GM12875 (cell line): Measurements from ENCODE around the gene COL2A1.

ENCODE experiments used
- H3K4me3 ChIP-seq: one replicate; pipeline ENCODE4 v1.5.1; 2011; ENCODE audit warnings: low read depth, low read length, control low read depth
- TF ChIP-seq, protein P1 (sequence below): IDR thresholded peaks from 2 replicates; pipeline ENCODE4 v1.5.1; 2011; ENCODE audit warnings: low read depth, mild to moderate bottlenecking, control low read depth, inconsistent platforms, low read length, moderate library complexity, borderline replicate concordance; ENCODE audit not compliant: insufficient read depth

The COL2A1 gene

DNA sequence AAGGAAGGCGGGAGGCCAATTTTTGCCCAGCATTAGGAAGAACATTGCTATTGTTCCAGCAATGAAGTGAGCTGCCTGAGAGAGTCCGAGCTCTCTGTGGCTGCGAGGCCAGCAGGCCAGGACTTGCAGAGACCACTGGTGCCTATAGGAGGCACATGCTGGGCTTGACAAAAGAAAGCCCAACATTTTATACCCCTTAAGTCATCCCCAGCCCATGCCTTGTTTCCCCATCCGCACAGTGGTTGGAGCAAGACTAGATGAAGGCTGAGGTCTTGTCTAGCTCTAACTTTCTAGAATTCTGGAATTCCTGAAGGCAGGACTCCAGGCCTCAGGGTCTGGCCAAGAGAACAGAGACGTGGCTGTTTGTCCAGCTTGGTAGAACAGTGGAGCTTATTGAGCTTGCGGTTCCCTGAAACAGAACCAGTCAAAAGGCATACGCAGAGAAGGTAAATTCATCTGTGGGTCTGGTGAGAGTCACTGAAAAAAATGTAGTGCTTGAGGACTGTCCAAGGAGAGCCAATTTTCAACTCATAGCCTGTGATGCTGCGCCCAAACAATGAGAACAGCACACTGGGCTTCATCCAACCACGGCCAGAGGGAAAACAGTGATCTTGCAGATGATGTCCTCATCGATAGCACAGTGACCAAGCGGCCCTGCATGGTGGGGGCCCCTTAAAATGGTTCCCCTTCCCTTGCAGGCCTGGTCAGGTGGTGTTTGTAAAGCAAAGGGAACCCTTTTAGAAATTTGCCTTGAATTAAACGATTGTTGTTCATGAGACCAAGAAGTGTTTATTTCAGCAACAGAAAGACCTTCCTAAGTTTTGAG, 27.1 kb upstream of the COL2A1 start:
- no peak overlapping the region for H3K4me3 ChIP-seq
- TF ChIP-seq, protein P1, sequence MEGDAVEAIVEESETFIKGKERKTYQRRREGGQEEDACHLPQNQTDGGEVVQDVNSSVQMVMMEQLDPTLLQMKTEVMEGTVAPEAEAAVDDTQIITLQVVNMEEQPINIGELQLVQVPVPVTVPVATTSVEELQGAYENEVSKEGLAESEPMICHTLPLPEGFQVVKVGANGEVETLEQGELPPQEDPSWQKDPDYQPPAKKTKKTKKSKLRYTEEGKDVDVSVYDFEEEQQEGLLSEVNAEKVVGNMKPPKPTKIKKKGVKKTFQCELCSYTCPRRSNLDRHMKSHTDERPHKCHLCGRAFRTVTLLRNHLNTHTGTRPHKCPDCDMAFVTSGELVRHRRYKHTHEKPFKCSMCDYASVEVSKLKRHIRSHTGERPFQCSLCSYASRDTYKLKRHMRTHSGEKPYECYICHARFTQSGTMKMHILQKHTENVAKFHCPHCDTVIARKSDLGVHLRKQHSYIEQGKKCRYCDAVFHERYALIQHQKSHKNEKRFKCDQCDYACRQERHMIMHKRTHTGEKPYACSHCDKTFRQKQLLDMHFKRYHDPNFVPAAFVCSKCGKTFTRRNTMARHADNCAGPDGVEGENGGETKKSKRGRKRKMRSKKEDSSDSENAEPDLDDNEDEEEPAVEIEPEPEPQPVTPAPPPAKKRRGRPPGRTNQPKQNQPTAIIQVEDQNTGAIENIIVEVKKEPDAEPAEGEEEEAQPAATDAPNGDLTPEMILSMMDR = no peak

DNA sequence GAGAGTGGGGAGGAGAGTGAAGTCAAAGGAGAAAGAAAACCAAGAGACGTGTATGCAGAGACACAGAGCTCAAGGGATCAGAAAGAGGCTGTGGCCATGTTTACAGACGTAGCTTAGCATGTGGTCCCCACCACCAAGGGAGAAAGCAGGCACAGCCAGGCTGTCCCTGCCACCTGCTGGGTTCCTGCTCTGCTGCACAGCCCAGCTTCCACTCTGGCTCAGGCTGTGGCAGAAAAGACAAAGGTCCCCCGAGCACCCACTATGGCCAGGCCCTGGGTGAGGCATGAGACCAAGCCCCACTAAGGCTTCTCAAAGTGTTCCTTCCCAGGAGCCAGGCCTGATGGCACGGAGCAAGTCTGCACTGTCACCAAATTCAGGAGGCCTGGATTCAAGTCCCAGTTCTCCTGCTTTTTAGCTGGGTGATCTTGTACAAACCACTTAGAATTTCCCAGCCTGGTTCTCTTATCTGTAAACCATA, 25.9 kb upstream of the COL2A1 start:
- TF ChIP-seq, protein P1 = no peak
- H3K4me3 ChIP-seq = no peak overlapping the region

DNA sequence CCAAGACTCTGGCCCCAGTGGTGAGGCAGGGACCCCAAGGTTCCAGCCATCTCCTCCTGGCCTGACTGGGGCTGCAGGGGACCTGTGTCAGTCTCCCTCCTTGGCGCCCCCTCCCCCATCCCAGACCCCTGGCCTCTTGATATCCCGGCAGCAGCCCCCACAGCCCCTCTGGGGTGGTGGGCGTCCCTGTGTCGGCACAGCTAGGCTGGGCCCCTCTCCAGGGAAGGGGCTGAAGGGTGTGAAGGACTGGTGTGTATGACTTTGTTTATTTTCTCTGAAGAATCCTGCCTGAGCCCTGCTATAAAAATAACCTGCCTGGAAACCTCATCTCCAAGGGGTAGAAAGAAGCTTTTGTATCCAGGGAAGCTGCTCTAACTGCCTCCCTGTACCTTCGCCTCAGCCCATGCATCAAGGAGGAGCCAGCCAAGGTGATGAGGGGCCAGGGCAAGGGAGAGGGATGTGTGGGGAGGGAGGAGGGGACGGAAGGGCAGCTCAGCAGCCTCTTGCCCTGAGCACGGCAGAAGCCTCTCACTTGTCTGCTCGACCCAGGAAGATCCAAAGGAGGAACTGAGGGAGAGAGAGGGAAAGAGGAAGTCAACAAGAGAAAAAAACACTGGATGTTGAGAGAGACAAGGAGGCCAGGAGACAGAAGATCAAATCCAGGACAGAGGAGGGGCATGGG, 25.4 kb upstream of the COL2A1 start:
- TF ChIP-seq, protein P1 = no peak
- no peak overlapping the region for H3K4me3 ChIP-seq

DNA sequence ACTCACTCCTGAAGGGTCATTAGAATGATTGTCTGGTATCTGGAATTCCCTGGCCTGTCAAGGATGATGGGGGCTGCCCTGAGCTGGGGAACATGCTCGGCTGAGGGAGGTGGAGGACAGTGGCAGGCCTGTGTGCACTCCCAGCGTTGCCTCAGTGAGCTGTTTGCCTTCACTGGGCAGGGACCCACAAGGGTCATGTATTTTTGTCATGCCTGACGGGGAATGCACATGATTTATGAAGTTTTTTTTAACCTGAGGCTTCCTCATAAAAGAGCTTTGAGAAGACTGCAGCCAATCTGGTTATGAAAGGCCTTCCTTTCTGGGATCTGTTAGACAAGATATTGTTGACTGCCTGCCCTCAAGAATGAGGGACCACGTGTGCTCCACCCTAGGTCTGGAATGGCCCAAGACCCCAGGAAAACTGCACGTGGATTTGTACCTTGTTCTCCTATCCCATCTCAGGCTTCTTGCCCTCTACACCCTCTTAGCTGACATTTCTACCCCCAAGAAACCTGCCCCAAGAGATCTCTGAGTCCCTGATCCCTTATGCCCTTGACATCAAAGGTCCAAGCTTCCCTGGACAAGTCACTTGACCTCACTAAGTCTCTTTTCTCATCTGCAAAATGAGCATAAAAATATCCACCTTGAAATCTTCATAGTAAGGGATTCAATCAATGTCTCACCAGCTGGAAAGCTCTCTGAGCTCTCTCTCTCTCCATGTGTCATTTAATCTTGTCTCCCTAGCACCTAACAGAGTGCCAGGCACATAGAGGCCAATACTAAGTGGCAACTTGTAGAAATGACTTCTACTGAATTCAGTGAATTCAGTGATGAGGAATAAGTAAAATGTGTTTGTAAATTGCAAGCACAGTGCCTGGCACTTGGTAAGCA, 24.5 kb upstream of the COL2A1 start:
- no peak overlapping the region for H3K4me3 ChIP-seq
- TF ChIP-seq, protein P1 = no peak

DNA sequence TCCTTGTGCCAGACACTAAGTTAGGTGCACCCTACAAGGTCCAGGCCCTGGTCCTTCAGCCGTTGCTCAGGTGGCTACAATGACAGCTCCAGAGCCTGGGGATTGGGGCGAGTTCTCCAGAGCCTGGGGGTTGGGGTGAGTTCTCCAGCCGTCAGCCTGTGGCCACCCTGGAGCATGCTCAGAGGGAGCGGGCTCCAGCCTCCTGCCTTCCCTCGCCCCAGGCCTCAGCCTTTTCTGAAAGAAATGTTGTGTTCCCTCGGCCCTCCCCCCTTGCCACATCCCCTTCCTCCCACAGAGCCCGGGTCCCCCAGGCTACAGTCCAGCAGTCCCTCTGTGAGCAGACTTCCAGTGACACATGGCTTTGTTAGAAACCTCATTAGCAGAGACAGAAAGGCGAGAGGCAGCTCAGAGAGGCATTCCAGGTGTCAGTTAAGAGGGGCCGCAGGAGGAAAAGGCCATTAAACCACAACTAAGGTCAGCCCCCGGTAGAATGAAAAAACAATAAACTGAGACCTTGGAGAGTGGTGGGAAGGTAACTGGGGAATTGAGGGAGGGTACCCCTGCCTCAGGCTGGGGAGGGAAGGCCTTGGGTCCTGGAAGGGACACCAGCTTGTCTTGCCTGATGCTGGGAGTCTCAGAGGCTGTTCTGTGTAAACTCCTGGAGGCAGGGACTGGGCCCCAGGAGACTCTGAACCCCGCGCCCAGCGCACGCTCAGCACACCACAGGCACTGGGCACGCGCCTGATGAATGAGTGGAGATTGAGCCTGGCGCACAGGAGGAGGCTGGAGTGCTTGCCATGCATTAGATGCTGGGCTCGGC, 23.1 kb upstream of the COL2A1 start:
- TF ChIP-seq, protein P1 = no peak
- H3K4me3 ChIP-seq = no peak overlapping the region
